Measurements from ENCODE around the gene ZNF689.

GRCh38 chr16:30565526-30565925, 44.7 kb downstream of the ZNF689 start:
- TF ChIP-seq CTCF (conservative IDR thresholded peaks at IDR 0.05) (no peak), EZH2 (IDR thresholded peaks at IDR 0.05; ENCODE audit: low read depth) (no peak)

All from PC-9 (cell line).